Measurements from ENCODE around the gene PRKAG2. TPM values are rescaled to one million over a fixed set of nuclear protein-coding genes. Genes with fewer than 3 reads are reported as not detected.

Gene PRKAG2
- polyA plus RNA-seq, 1 of the 3 experiments (the other 2 are of a cell fraction): 51.6 TPM

GRCh38 chr7:151850491-151851124, 26.3 kb downstream of the PRKAG2 start:
- Histone ChIP-seq H3K4me1 (ENCODE audit: control insufficient read depth in 1 of 2, insufficient read depth in 2 of 2, low read depth in 1 of 2, low read length in 1 of 2) (peaks cover 0 to 5% of the 10 kb centered on the region in 2 experiments; a peak in 1 of 4 replicates), H2AFZ (ENCODE audit: low read depth) (no peak overlapping the region), H3K27ac (ENCODE audit: low read depth in 2 of 2, low read length in 1 of 2) (no peak overlapping the region), H3K9me3 (no peaks in the 10 kb centered on the region), H4K20me1 (ENCODE audit: insufficient read depth) (no peaks in the 10 kb centered on the region), H3F3A (replicated peaks; ENCODE audit: insufficient read depth) (no peaks in the 10 kb centered on the region), H3K4me3 (ENCODE audit: low read depth in 2 of 2, low read length in 1 of 2) (no peak overlapping the region), H3K9ac (no peak overlapping the region), H3K27me3 (ENCODE audit: insufficient read depth) (peaks cover 36% of the 10 kb centered on the region), H3K4me2 (no peak overlapping the region), H3K36me3 (replicated peaks in 1 of 2; ENCODE audit: control insufficient read depth in 1 of 2, insufficient read depth in 2 of 2, low read length in 1 of 2) (no peaks in the 10 kb centered on the region), H3K9me2 (no peaks in the 10 kb centered on the region), H3K79me2 (ENCODE audit: insufficient read depth) (no peaks in the 10 kb centered on the region)
- CTCF ChIA-PET: interaction anchor here (3.3 kb wide), 1 partner anchor 68 kb away, joined by 17 read pairs; no protein-coding TSS in a partner anchor
- POLR2A ChIA-PET: no interaction called here
- 85% methylated on average over 17 of the region's 19 CpGs for WGBS (ENCODE audit: low lambda C conversion rate)
- no peak for DNase-seq
- TF ChIP-seq ELF1 (IDR thresholded peaks at IDR 0.05): no peak
- TF ChIP-seq RAD21 (IDR thresholded peaks at IDR 0.05; ENCODE audit: low read length): no peak
- no peak for TF ChIP-seq TAF1 (IDR thresholded peaks at IDR 0.05; ENCODE audit: borderline replicate concordance, low read depth, low read length)
- TF ChIP-seq PBX3 (IDR thresholded peaks at IDR 0.05): no peak
- TF ChIP-seq RXRA (IDR thresholded peaks at IDR 0.05; ENCODE audit: borderline replicate concordance, low read depth): no peak
- TF ChIP-seq NRF1 (IDR thresholded peaks at IDR 0.05; ENCODE audit: low read depth, low read length): no peak
- TF ChIP-seq ZBTB33 (IDR thresholded peaks at IDR 0.05; ENCODE audit: borderline replicate concordance, low read depth): no peak

GRCh38 chr7:151849879-151850260, 27.0 kb downstream of the PRKAG2 start:
- no peaks in the 10 kb centered on the region for H3K9me3 ChIP-seq
- H3K9ac ChIP-seq: no peak overlapping the region
- H3F3A ChIP-seq (replicated peaks; ENCODE audit: insufficient read depth): no peaks in the 10 kb centered on the region
- H3K36me3 ChIP-seq (replicated peaks in 1 of 2; ENCODE audit: control insufficient read depth in 1 of 2, insufficient read depth in 2 of 2, low read length in 1 of 2): no peaks in the 10 kb centered on the region
- CTCF ChIA-PET: no interaction called here
- no peaks in the 10 kb centered on the region for H3K79me2 ChIP-seq (ENCODE audit: insufficient read depth)
- H3K27ac ChIP-seq (ENCODE audit: low read depth in 2 of 2, low read length in 1 of 2): no peak overlapping the region
- 78% methylated on average over 4 of the region's 13 CpGs for WGBS (ENCODE audit: low lambda C conversion rate)
- POLR2A ChIA-PET: no interaction called here
- TF ChIP-seq ELF1 (IDR thresholded peaks at IDR 0.05) (no peak), MEF2A (IDR thresholded peaks at IDR 0.05; ENCODE audit: borderline replicate concordance, low read depth) (no peak), TCF12 (IDR thresholded peaks at IDR 0.05) (no peak), RXRA (IDR thresholded peaks at IDR 0.05; ENCODE audit: borderline replicate concordance, low read depth) (no peak), FOXJ3 (CRISPR knock-in tag; IDR thresholded peaks at IDR 0.05) (no peak), ZBTB33 (IDR thresholded peaks at IDR 0.05; ENCODE audit: borderline replicate concordance, low read depth) (no peak), EP300 (IDR thresholded peaks at IDR 0.05; ENCODE audit: borderline replicate concordance in 1 of 2, low read depth in 1 of 2, low read length in 1 of 2) (no peak), FOSL2 (IDR thresholded peaks at IDR 0.05; ENCODE audit: borderline replicate concordance, low read depth) (no peak), SIN3A (IDR thresholded peaks at IDR 0.05; ENCODE audit: borderline replicate concordance, low read depth, low read length) (no peak), YY1 (IDR thresholded peaks at IDR 0.05; ENCODE audit: low read depth) (no peak), EZH2phosphoT487 (IDR thresholded peaks at IDR 0.05; ENCODE audit: borderline replicate concordance, low read depth) (no peak), JUND (IDR thresholded peaks at IDR 0.05) (no peak), RAD21 (IDR thresholded peaks at IDR 0.05; ENCODE audit: low read length) (no peak), IRF3 (IDR thresholded peaks at IDR 0.05; ENCODE audit: low read depth, low read length) (no peak), CHD2 (IDR thresholded peaks at IDR 0.05; ENCODE audit: low read length, partially characterized antibody) (no peak), GABPA (IDR thresholded peaks at IDR 0.05; ENCODE audit: low read depth) (no peak), USF1 (IDR thresholded peaks at IDR 0.05; ENCODE audit: borderline replicate concordance, low read depth) (no peak), FOXM1 (IDR thresholded peaks at IDR 0.05; ENCODE audit: low read depth) (no peak)
- H3K9me2 ChIP-seq: no peaks in the 10 kb centered on the region
- no peak for DNase-seq
- no peak overlapping the region for H2AFZ ChIP-seq (ENCODE audit: low read depth)
- H4K20me1 ChIP-seq (ENCODE audit: insufficient read depth): no peaks in the 10 kb centered on the region
- H3K27me3 ChIP-seq (ENCODE audit: insufficient read depth): peaks cover 36% of the 10 kb centered on the region
- H3K4me1 ChIP-seq (ENCODE audit: control insufficient read depth in 1 of 2, insufficient read depth in 2 of 2, low read depth in 1 of 2, low read length in 1 of 2): peaks cover 0 to 5% of the 10 kb centered on the region in 2 experiments; a peak in 1 of 4 replicates
- H3K4me3 ChIP-seq (ENCODE audit: low read depth in 2 of 2, low read length in 1 of 2): no peak overlapping the region
- no peak overlapping the region for H3K4me2 ChIP-seq
